Mesendoderm (in vitro differentiated cells): ENCODE measurements around the gene OR2A7.
"Not testable (repeated sequence)": the region's sequence is repeated elsewhere in the genome, so short reads cannot be mapped to it uniquely, and the experiment has no call there.

Source experiments
- DNase-seq: peaks from one replicate; pipeline ENCODE4 v3.0.0; 2013
- H2AK5ac ChIP-seq: 2 replicates; pipeline ENCODE4 v1.6.1; 2013; ENCODE audit warnings: low read length, inconsistent platforms
- H2BK120ac ChIP-seq: 2 replicates; pipeline ENCODE4 v1.6.1; 2013; ENCODE audit warnings: low read depth, mild to moderate bottlenecking, low read length, moderate library complexity, mixed read lengths
- H2BK15ac ChIP-seq: replicated peaks from 2 replicates; pipeline ENCODE4 v1.6.1; 2013; ENCODE audit warnings: low read depth, mild to moderate bottlenecking, moderate library complexity
- H2BK5ac ChIP-seq: 2 replicates; pipeline ENCODE4 v1.6.1; 2013; ENCODE audit warnings: low read length, inconsistent platforms
- H3K18ac ChIP-seq: 2 replicates; pipeline ENCODE4 v1.6.1; 2013; ENCODE audit warnings: mild to moderate bottlenecking, low read length, mixed read lengths
- H3K23ac ChIP-seq: one replicate; pipeline ENCODE4 v1.6.1; 2013; ENCODE audit warnings: low read length
- H3K27ac ChIP-seq: 2 replicates; pipeline ENCODE4 v1.5.1; 2013; ENCODE audit warnings: low read depth, mild to moderate bottlenecking, inconsistent platforms, low read length, moderate library complexity
- H3K27me3 ChIP-seq: 2 replicates; pipeline ENCODE4 v1.6.1; 2013; ENCODE audit warnings: low read length, control low read depth, mild to moderate bottlenecking, inconsistent platforms; ENCODE audit not compliant: insufficient read depth, poor library complexity
- H3K36me3 ChIP-seq: 2 replicates; pipeline ENCODE4 v1.6.1; 2013; ENCODE audit warnings: low read length, inconsistent platforms; ENCODE audit not compliant: control insufficient read depth, insufficient read depth
- H3K4ac ChIP-seq: one replicate; pipeline ENCODE4 v1.6.1; 2013; ENCODE audit warnings: low read depth, mild to moderate bottlenecking, low read length, moderate library complexity
- H3K4me1 ChIP-seq: 2 replicates; pipeline ENCODE4 v1.6.1; 2013; ENCODE audit warnings: low read depth, low read length, inconsistent platforms; ENCODE audit not compliant: control insufficient read depth
- H3K4me2 ChIP-seq: 2 replicates; pipeline ENCODE4 v1.6.1; 2013; ENCODE audit warnings: low read length
- H3K4me3 ChIP-seq: 2 replicates; pipeline ENCODE4 v1.5.1; 2013; ENCODE audit warnings: mild to moderate bottlenecking, low read length
- H3K56ac ChIP-seq: one replicate; pipeline ENCODE4 v1.6.1; 2013; ENCODE audit warnings: low read length
- H3K79me1 ChIP-seq: 2 replicates; pipeline ENCODE4 v1.6.1; 2013; ENCODE audit warnings: low read length, inconsistent platforms
- H3K79me2 ChIP-seq: 2 replicates; pipeline ENCODE4 v1.6.1; 2013; ENCODE audit warnings: mild to moderate bottlenecking, low read length; ENCODE audit not compliant: control insufficient read depth, insufficient read depth
- H3K9ac ChIP-seq: 2 replicates; pipeline ENCODE4 v1.6.1; 2013; ENCODE audit warnings: low read length, inconsistent platforms
- H4K5ac ChIP-seq: one replicate; pipeline ENCODE4 v1.6.1; 2013; ENCODE audit warnings: low read length
- H4K8ac ChIP-seq: one replicate; pipeline ENCODE4 v1.6.1; 2013; ENCODE audit warnings: low read depth, mild to moderate bottlenecking, control low read depth, low read length, moderate library complexity
- WGBS: extraction: QIAGEN DNeasy Blood & Tissue Kit; methylation state at CpG from one replicate; pipeline ENCODE4 v1.1.7; 2013; ENCODE audit warnings: low lambda C conversion rate, missing lambda C conversion rate; ENCODE audit not compliant: insufficient coverage; ENCODE audit errors: extremely low coverage; 5-methylcytosine and 5-hydroxymethylcytosine counted together

Gene OR2A7

GRCh38 chr7:144283716-144284115 is 19.1 kb upstream of the OR2A7 start:
- not testable (repeated sequence) for H3K18ac ChIP-seq, H2BK120ac ChIP-seq, H3K56ac ChIP-seq, H3K9ac ChIP-seq, H3K27ac ChIP-seq, H2BK5ac ChIP-seq, H3K23ac ChIP-seq, H2BK15ac ChIP-seq, H4K8ac ChIP-seq, H4K5ac ChIP-seq, H3K36me3 ChIP-seq, H3K79me2 ChIP-seq, H3K4me1 ChIP-seq, H3K79me1 ChIP-seq, DNase-seq, H3K27me3 ChIP-seq, H2AK5ac ChIP-seq, H3K4ac ChIP-seq, H3K4me3 ChIP-seq, H3K4me2 ChIP-seq
- WGBS = no CpG with 5 or more reads among the region's 6 CpGs

GRCh38 chr7:144282490-144282889 is 17.9 kb upstream of the OR2A7 start:
- not testable (repeated sequence) for H3K4me1 ChIP-seq, H3K27me3 ChIP-seq, H3K36me3 ChIP-seq, H3K27ac ChIP-seq, H2BK15ac ChIP-seq, H3K4ac ChIP-seq, H3K4me2 ChIP-seq, H4K5ac ChIP-seq, H3K18ac ChIP-seq, H3K79me2 ChIP-seq, H3K4me3 ChIP-seq, H3K56ac ChIP-seq, H2BK5ac ChIP-seq, H4K8ac ChIP-seq, H3K79me1 ChIP-seq, H2BK120ac ChIP-seq, H3K23ac ChIP-seq, H2AK5ac ChIP-seq, DNase-seq, H3K9ac ChIP-seq
- no CpG with 5 or more reads among the region's 4 CpGs for WGBS

GRCh38 chr7:144281981-144282380 is 17.4 kb upstream of the OR2A7 start:
- H3K18ac ChIP-seq, H3K4me3 ChIP-seq, H2BK15ac ChIP-seq, H3K27ac ChIP-seq, H3K4me1 ChIP-seq, H3K23ac ChIP-seq, H3K56ac ChIP-seq, H3K79me1 ChIP-seq, H4K8ac ChIP-seq, H2BK120ac ChIP-seq, H3K36me3 ChIP-seq, H3K4me2 ChIP-seq, H2AK5ac ChIP-seq, H2BK5ac ChIP-seq, H3K79me2 ChIP-seq, H3K4ac ChIP-seq, DNase-seq, H3K27me3 ChIP-seq, H4K5ac ChIP-seq, H3K9ac ChIP-seq: not testable (repeated sequence)
- no CpG with 5 or more reads among the region's 8 CpGs for WGBS

GRCh38 chr7:144280010-144280409 is 15.4 kb upstream of the OR2A7 start:
- not testable (repeated sequence) for H3K56ac ChIP-seq, H3K4me2 ChIP-seq, H2BK5ac ChIP-seq, H3K4me1 ChIP-seq, H3K9ac ChIP-seq, H2AK5ac ChIP-seq, H4K8ac ChIP-seq, H3K27me3 ChIP-seq, H2BK15ac ChIP-seq, H3K4me3 ChIP-seq, H4K5ac ChIP-seq, H2BK120ac ChIP-seq, H3K4ac ChIP-seq, H3K79me2 ChIP-seq, H3K18ac ChIP-seq, H3K79me1 ChIP-seq, H3K23ac ChIP-seq, DNase-seq, H3K36me3 ChIP-seq, H3K27ac ChIP-seq
- no CpG with 5 or more reads among the region's 6 CpGs for WGBS

GRCh38 chr7:144275281-144275680 is 10.7 kb upstream of the OR2A7 start:
- no CpG with 5 or more reads among the region's 6 CpGs for WGBS
- not testable (repeated sequence) for H3K4me2 ChIP-seq, H4K8ac ChIP-seq, H4K5ac ChIP-seq, H3K4ac ChIP-seq, H2BK5ac ChIP-seq, H3K56ac ChIP-seq, H3K79me2 ChIP-seq, H3K4me3 ChIP-seq, H3K79me1 ChIP-seq, H2AK5ac ChIP-seq, H3K23ac ChIP-seq, H2BK120ac ChIP-seq, H2BK15ac ChIP-seq, H3K27me3 ChIP-seq, H3K4me1 ChIP-seq, H3K36me3 ChIP-seq, H3K18ac ChIP-seq, DNase-seq, H3K27ac ChIP-seq, H3K9ac ChIP-seq

- no CpG with 5 or more reads among the region's 19 CpGs for WGBS
Measured at GRCh38 chr7:144269188-144269587, 4.6 kb upstream of the OR2A7 start, which contains the start of gene CTAGE8. CTAGE8 (minus strand) TSS chr7:144269288; CDS start chr7:144269250, 38 bp downstream.

More at GRCh38 chr7:144269188-144269587, 4.6 kb upstream of the OR2A7 start, which contains the start of gene CTAGE8:
- H2BK15ac ChIP-seq, DNase-seq, H3K4me2 ChIP-seq, H3K27me3 ChIP-seq, H3K4ac ChIP-seq, H2BK5ac ChIP-seq, H3K36me3 ChIP-seq, H3K4me1 ChIP-seq, H3K18ac ChIP-seq, H2AK5ac ChIP-seq, H3K56ac ChIP-seq, H3K9ac ChIP-seq, H3K23ac ChIP-seq, H4K8ac ChIP-seq, H4K5ac ChIP-seq, H3K27ac ChIP-seq, H3K79me1 ChIP-seq, H2BK120ac ChIP-seq, H3K4me3 ChIP-seq, H3K79me2 ChIP-seq: not testable (repeated sequence)
